Central memory CD8-positive, alpha-beta T cell (primary cell): ENCODE results near the gene ACTRT2.
A peak's percentile ranks its signal among the peaks of the same experiment; 100 is the strongest.

Source experiments
- ATAC-seq: fragments of 150-1000 bp; cut with Tn5 transposase; replicated peaks from 2 replicates; pipeline ENCODE4 v1.10.0; 2022; ENCODE audit warnings: mild to moderate bottlenecking, moderate FRiP score, moderate number of reproducible peaks; ENCODE audit not compliant: poor library complexity, severe bottlenecking; ENCODE audit errors: extremely low read depth
- DNase-seq, 2 donors: peaks; one replicate each; pipeline ENCODE4 v3.0.0; 2021; ENCODE audit warnings: low spot score in 2 of 2
- H3K27ac Mint-ChIP-seq: one replicate; pipeline ENCODE4 v1.8.0; 2022; ENCODE audit warnings: low read depth, mild to moderate bottlenecking, moderate library complexity, mixed read lengths
- H3K27me3 Mint-ChIP-seq: one replicate; pipeline ENCODE4 v1.8.0; 2022; ENCODE audit warnings: mixed read lengths
- H3K36me3 Mint-ChIP-seq: one replicate; pipeline ENCODE4 v1.8.0; 2022; ENCODE audit warnings: mild to moderate bottlenecking, moderate library complexity, mixed read lengths; ENCODE audit not compliant: insufficient read depth
- H3K4me1 Mint-ChIP-seq: one replicate; pipeline ENCODE4 v1.8.0; 2022; ENCODE audit warnings: mixed read lengths
- H3K4me3 Mint-ChIP-seq: one replicate; pipeline ENCODE4 v1.8.0; 2022; ENCODE audit warnings: mild to moderate bottlenecking, moderate library complexity, mixed read lengths
- H3K9me3 Mint-ChIP-seq: one replicate; pipeline ENCODE4 v1.8.0; 2022; ENCODE audit warnings: mixed read lengths

The ACTRT2 gene

DNA sequence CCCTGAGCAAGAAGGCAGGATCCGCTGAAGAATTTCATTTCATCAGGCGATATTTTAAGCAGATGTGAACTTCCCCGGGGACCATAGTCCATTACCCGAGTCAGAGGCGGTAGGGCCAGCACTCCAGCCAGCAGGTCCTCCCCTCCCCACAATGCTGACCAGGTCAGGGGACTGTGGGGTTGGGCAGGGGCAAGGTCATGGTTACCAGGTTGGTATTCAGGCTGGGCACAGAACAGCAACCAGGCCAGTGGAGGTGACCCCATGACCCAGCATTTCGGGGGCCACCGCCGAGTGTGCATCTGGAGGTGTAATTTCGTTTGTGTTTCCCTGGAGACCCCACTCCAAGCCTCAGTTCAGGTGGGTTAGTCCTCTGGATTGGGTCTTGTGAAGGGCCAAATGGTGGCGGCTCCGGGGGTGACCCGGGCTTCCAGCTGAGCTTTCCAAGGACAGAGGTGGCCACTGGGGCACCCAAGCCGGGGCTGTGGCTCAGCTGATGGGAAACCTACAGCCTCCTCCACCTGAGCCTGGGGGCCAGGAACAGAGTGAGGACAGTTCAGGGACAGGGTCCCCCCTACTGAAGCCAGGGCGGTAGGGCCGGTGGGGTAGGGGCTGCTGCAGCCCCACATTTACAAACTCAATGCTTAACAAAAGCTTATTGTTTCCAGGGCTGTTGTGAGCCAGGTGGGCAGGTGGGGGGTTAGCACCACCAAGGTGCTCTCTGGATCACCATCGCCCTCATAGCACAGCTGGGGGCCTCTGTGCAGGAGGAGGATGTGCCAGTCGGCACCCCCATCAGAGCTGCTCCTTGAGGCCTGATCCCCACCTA, 50.5 kb downstream of the ACTRT2 start:
- ATAC-seq, result no peak
- no peaks in the 10 kb centered on the region for H3K4me1 Mint-ChIP-seq
- H3K36me3 Mint-ChIP-seq, result peaks cover 2% of the 10 kb centered on the region
- H3K27ac Mint-ChIP-seq, result no peak overlapping the region
- no peaks in the 10 kb centered on the region for H3K9me3 Mint-ChIP-seq
- H3K4me3 Mint-ChIP-seq, result peak overlapping the region; percentile 40
- peaks cover 13% of the 10 kb centered on the region for H3K27me3 Mint-ChIP-seq
- no peak for DNase-seq
